ENCODE results near the gene SLC25A6. TPM values are rescaled to one million over a fixed set of nuclear protein-coding genes. Genes with fewer than 3 reads are reported as not detected.
"Not testable (repeated sequence)": the region's sequence is repeated elsewhere in the genome, so short reads cannot be mapped to it uniquely, and the experiment has no call there.

The SLC25A6 gene
- total RNA-seq, result 145 TPM
- long read RNA-seq, transcript SLC25A6-201 (4 exons, 2,062 nt), result major isoform, 178 of 232 reads
- long read RNA-seq, partial matches to known transcripts, result 52 of 232 reads
- long read RNA-seq, other reads (novel, unspliced or antisense), result 2 of 232 reads

GRCh38 chrX:1391707-1392375, at the start of gene SLC25A6:
TSS of gene SLC25A6 (minus strand) at chrX:1392113. CDS start at chrX:1392009, 104 bp downstream.
- peak; percentile 99 for DNase-seq (ENCODE audit: missing footprints)
- ATAC-seq, result peak; percentile 96
- intact Hi-C loops (cut with DNase I), result loop anchor here (1.0 to 5.0 kb wide), 5 partner anchors 59 to 1310 kb away; partner anchors contain the start of gene AKAP17A

- ATAC-seq (no peak), DNase-seq (ENCODE audit: missing footprints) (no peak)
- intact Hi-C loops (cut with DNase I), result no loop called here
Observed at GRCh38 chrX:1440506-1440905, 48.6 kb upstream of the SLC25A6 start.

- intact Hi-C loops (cut with DNase I), result no loop called here
- DNase-seq (ENCODE audit: missing footprints) (no peak), ATAC-seq (no peak)
Observed at GRCh38 chrX:1435241-1435895, 43.5 kb upstream of the SLC25A6 start.

DNA sequence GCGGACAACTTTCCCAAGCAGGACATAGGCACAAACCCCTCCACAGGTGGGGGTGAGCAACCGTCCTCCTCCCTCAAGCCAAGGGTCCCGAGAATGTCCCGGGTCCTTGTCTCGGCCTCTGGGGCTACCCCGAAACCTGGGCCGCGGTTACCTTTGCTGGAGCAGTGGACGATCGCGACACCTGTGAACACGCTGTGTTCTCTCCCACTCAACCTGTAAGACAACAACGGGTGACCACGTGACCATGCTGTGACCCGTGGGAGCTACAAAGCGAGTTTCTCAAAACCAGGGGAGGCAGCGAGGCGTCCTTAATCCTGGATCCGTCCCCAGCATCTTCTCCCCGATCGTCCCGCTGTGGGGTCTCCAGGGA, 42.9 kb upstream of the SLC25A6 start:
- DNase-seq (ENCODE audit: missing footprints), result no peak
- no peak for ATAC-seq
- intact Hi-C loops (cut with DNase I), result no loop called here

GRCh38 chrX:1433646-1434357, 41.9 kb upstream of the SLC25A6 start:
- intact Hi-C loops (cut with DNase I), result no loop called here
- no peak for DNase-seq (ENCODE audit: missing footprints)
- no peak for ATAC-seq

- no peak for DNase-seq (ENCODE audit: missing footprints)
- intact Hi-C loops (cut with DNase I), result no loop called here
- no peak for ATAC-seq
Observed at GRCh38 chrX:1430451-1430850, 38.5 kb upstream of the SLC25A6 start.

DNA sequence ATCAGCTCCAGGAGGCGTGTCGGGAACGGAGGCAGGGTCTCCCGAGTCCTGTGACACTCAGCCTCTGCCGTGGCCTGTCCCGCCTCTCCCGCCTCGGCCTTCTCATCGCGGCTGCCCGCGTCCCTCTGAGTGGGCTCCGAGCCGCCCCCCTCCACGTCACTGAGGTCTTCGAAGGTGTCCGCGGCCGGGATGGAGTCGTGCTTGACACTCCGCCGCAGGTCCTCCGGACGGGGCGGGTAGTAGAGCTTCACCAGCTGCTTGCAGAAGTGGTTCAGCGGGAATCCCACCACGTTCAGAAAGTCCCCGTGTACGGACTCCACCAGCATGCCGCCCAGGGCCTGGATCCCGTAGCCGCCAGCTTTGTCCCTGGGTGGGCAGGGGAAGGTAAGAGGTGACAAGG, 35.8 kb upstream of the SLC25A6 start:
- intact Hi-C loops (cut with DNase I), result no loop called here
- ATAC-seq (no peak), DNase-seq (ENCODE audit: missing footprints) (no peak)

GRCh38 chrX:1426321-1426720, 34.4 kb upstream of the SLC25A6 start:
- DNase-seq (ENCODE audit: missing footprints); intact Hi-C loops (cut with DNase I); ATAC-seq: not testable (repeated sequence)

DNA sequence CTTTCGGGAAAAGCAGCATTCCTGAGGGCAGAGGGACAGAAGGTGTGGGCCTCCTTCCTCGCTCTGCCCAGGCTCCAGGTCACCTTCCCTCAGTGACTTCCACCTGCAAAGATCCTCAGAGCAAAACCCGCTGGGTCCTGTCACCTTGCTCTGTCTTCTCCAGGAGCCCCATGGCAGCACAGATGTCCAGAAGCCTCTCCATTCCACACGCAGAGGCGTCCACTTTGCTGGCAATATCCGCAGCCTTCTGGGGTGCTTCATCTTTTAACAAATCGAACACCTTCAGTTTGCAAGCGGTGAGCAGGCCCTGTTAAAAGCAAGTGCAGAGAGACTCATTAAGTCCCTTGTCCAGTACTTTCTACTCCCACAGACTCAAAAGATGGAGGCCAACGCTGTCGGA, 33.5 kb upstream of the SLC25A6 start:
- DNase-seq (ENCODE audit: missing footprints) (no peak), ATAC-seq (no peak)
- intact Hi-C loops (cut with DNase I), result no loop called here

GRCh38 chrX:1424147-1424851, 32.4 kb upstream of the SLC25A6 start:
- ATAC-seq, result no peak
- no peak for DNase-seq (ENCODE audit: missing footprints)
- intact Hi-C loops (cut with DNase I), result no loop called here

GRCh38 chrX:1423215-1423614, 31.3 kb upstream of the SLC25A6 start:
- DNase-seq (ENCODE audit: missing footprints), result no peak
- ATAC-seq, result no peak
- intact Hi-C loops (cut with DNase I), result no loop called here

DNA sequence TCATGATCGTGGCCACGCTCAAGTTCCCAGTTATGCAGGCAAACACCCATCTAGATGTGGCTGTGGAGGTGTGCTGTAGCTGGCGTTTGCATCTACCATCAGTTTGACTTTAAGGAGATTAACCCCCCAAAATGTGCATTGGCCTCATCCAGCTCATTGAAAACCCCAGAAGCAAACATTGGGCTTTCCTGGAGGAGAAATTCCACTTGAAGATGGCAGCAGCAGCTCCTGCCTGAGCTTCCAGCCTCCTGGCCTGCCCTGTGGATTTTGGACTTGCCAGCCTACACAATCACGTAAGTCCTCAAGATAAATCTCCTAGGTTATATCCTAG, 30.2 kb upstream of the SLC25A6 start:
- intact Hi-C loops (cut with DNase I), result no loop called here
- DNase-seq (ENCODE audit: missing footprints), result no peak
- no peak for ATAC-seq

GRCh38 chrX:1421433-1422134, 29.7 kb upstream of the SLC25A6 start:
- intact Hi-C loops (cut with DNase I), result no loop called here
- ATAC-seq (no peak), DNase-seq (ENCODE audit: missing footprints) (no peak)

DNA sequence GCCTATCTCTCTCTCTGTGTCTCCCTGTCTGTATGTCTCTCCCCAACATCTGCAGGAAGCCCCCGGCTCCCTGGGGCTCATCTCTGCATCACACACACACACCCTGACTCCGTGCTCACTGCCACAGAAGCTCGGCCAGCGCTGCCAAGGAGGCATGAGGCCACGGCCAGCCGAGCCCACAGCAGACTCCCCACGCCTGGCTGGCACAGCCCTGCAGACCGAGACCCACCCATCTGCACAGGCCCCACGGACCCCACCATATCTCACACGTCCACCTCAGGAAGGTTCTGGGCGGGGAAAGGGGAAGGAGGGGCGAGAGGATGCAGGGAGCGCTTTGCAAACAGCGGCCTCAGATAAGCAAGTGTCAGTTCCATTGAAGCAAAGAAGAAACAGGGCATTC, 28.5 kb upstream of the SLC25A6 start:
- ATAC-seq (peak; percentile 7), DNase-seq (ENCODE audit: missing footprints) (no peak)
- intact Hi-C loops (cut with DNase I), result no loop called here

- ATAC-seq, result no peak
- intact Hi-C loops (cut with DNase I), result no loop called here
- DNase-seq (ENCODE audit: missing footprints), result no peak
Observed at GRCh38 chrX:1419545-1420355, 27.8 kb upstream of the SLC25A6 start.

DNA sequence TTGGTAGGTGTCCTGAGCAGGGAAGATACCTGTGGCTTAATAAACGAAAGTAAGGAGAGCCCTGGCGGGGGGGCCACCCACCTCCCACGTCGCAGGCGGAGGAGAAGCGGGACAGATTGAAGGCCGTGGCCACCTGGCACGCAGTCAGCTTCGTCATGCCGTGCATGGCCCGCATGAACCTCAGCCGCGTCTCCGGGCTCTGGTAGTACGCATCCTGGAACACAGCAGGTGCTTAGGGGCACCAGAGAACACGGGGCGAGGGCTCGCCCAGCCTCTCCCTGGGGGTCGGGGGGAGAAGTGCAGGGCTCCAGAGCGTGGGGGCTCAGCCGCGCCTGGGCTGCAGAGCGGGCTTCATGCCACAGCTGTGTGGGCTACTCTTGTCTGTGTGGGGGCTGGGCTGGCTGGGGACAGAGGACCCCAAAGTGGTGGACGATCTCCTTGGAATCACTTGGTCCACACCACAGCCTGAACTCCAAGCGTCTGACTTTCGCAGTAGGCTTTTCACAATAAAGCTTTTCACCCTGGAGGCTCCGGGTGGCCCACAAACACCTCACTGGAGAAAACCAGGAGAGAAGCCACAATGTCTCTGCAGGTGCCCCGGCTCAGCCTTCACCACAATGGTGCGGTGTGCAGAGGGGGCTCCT, 27.1 kb upstream of the SLC25A6 start:
- no peak for DNase-seq (ENCODE audit: missing footprints)

DNA sequence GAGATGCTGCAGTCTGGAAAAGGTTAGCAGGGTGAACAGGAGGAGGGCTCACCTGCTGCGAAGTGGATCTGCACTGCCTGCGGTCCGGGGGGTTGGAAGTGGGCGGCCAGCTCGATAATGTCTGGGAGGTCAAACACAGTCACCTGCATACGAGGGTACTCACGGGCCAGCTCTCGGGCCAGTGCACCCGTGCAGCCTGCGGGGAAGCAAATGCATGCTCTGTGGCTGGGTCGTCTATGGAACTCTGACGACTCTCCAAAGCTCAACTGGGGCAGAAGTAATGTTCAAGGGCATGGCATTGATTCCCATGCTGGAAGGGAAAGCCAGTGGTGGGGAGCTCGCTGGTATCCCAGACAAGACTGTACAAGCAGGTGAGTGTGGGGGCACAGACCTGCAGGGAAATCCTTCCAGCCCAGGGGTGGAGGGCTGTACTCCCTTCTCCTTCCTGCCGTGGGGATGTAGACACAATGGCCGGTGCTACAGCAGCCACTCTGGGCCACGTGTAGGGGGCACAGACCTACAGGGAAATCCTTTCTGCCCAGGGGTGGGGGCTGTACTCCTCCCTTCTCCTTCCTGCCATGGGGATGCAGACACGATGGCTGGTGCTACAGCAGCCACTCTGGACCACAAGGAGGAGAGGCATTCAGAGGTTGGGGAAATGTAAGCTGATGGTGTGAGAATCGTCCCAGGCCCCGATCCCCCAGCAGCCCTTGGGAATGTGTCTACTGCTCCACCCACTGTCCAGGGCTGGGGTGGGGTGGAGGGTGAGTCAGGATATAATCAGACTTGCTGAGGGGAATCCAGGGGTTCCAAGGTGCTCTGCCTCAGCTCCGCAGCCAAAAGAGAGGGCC, 26.2 kb upstream of the SLC25A6 start:
- DNase-seq (ENCODE audit: missing footprints) (no peak), ATAC-seq (no peak)
- intact Hi-C loops (cut with DNase I), result no loop called here

More for the DNA sequence above, 27.1 kb upstream of the SLC25A6 start:
- ATAC-seq, result no peak
- intact Hi-C loops (cut with DNase I), result no loop called here
